PC-3 (cell line): Measurements from ENCODE around the gene RHOJ. TPM values are rescaled to one million over a fixed set of nuclear protein-coding genes. Genes with fewer than 3 reads are reported as not detected.

Source experiments
- ATAC-seq: fragments of 200-7000 bp; cut with Tn5 transposase; 2 replicates; pipeline ENCODE4 v1.9.1; 2020; ENCODE audit warnings: mild to moderate bottlenecking, moderate library complexity
- BruUV-seq: library from RNA; stranded (reverse); fragments of 400-500 nt; replicated peaks from 2 replicates; lab custom pipeline; 2021; lab: Mats Ljungman, UMichigan
- CTCF ChIA-PET: fragments of 300-600 bp; sonication (Branson Sonifier 250); formaldehyde crosslinking; loops from one replicate; lab custom pipeline; 2022; ENCODE audit warnings: antibody characterized with exemption; lab: Charles Lee
- POLR2A ChIA-PET: fragments of 300-600 bp; sonication (Branson Sonifier 250); formaldehyde crosslinking; loops from one replicate; lab custom pipeline; 2022; ENCODE audit warnings: antibody characterized with exemption; ENCODE audit not compliant: unreplicated experiment; lab: Charles Lee
- DNase-seq: peaks from one replicate; pipeline ENCODE4 v3.0.0-alpha.2; 2015
- H2AFZ ChIP-seq: fragments of 300-600 bp; sonication (generic); 2 replicates; pipeline ENCODE4 v1.6.0; 2016; ENCODE audit warnings: antibody characterized with exemption, low read length
- H3F3A ChIP-seq: fragments of 300-600 bp; sonication (generic); one replicate; pipeline ENCODE4 v1.6.0; 2017; ENCODE audit warnings: antibody characterized with exemption, low read length, control low read depth, mild to moderate bottlenecking; ENCODE audit not compliant: unreplicated experiment
- H3K27ac ChIP-seq: fragments of 300-600 bp; sonication (generic); 2 replicates; pipeline ENCODE4 v1.5.1; 2016; ENCODE audit warnings: mild to moderate bottlenecking, low read length
- H3K27me3 ChIP-seq: fragments of 300-600 bp; sonication (generic); 2 replicates; pipeline ENCODE4 v1.6.1; 2016; ENCODE audit warnings: low read length, mixed read lengths
- H3K36me3 ChIP-seq: fragments of 300-600 bp; sonication (generic); 2 replicates; pipeline ENCODE4 v1.6.1; 2016; ENCODE audit warnings: low read depth, mixed run types, low read length, mixed read lengths
- H3K4me1 ChIP-seq: fragments of 300-600 bp; sonication (generic); 2 replicates; pipeline ENCODE4 v1.5.1; 2016; ENCODE audit warnings: low read length; ENCODE audit not compliant: insufficient read depth
- H3K4me2 ChIP-seq: fragments of 300-600 bp; sonication (generic); 2 replicates; pipeline ENCODE4 v1.6.0; 2016; ENCODE audit warnings: low read length
- H3K4me3 ChIP-seq: fragments of 300-600 bp; sonication (generic); 2 replicates; pipeline ENCODE4 v1.5.1; 2016; ENCODE audit warnings: mild to moderate bottlenecking, low read length, mixed read lengths
- H3K79me2 ChIP-seq: fragments of 300-600 bp; sonication (generic); 2 replicates; pipeline ENCODE4 v1.6.1; 2017; ENCODE audit warnings: low read length, mixed read lengths
- H3K9ac ChIP-seq: fragments of 300-600 bp; sonication (generic); 2 replicates; pipeline ENCODE4 v1.6.0; 2016; ENCODE audit warnings: mild to moderate bottlenecking, low read length
- H3K9me2 ChIP-seq: fragments of 300-600 bp; sonication (generic); replicated peaks from 2 replicates; pipeline ENCODE4 v1.6.1; 2016; ENCODE audit warnings: mixed run types, low read length, mixed read lengths
- H3K9me3 ChIP-seq: fragments of 300-600 bp; sonication (generic); 2 replicates; pipeline ENCODE4 v1.6.1; 2016; ENCODE audit warnings: low read length, mixed read lengths
- H4K20me1 ChIP-seq: fragments of 300-600 bp; sonication (generic); 2 replicates; pipeline ENCODE4 v1.6.1; 2016; ENCODE audit warnings: low read length, mixed read lengths
- CTCF ChIP-seq: fragments of 300-600 bp; sonication (generic); conservative IDR thresholded peaks from 2 replicates; pipeline ENCODE4 v1.5.1; 2017; ENCODE audit warnings: antibody characterized with exemption, low read depth, mild to moderate bottlenecking, low read length
- EZH2 ChIP-seq: fragments of 300-600 bp; sonication (generic); IDR thresholded peaks from one replicate; pipeline ENCODE4 v1.6.1; 2017; ENCODE audit warnings: antibody characterized with exemption, mild to moderate bottlenecking, low read length; ENCODE audit not compliant: unreplicated experiment
- EZH2phosphoT487 ChIP-seq: fragments of 300-600 bp; sonication (generic); IDR thresholded peaks from 2 replicates; pipeline ENCODE4 v1.6.1; 2018; ENCODE audit warnings: mild to moderate bottlenecking, antibody characterized with exemption, low read length, borderline replicate concordance
- intact Hi-C: fragments of 100-400 bp; cut with micrococcal nuclease; formaldehyde crosslinking; loops from 2 replicates; pipeline ENCODE4 v1.9.0; 2023
- total RNA-seq: library from RNA; depleted of rRNA; stranded (reverse); fragments of >200 nt; gene quantifications from 2 replicates; pipeline ENCODE4 v1.2.3, GENCODE V29; 2014

Gene RHOJ
- total RNA-seq, 1 experiment from 2014 or later = not detected

DNA sequence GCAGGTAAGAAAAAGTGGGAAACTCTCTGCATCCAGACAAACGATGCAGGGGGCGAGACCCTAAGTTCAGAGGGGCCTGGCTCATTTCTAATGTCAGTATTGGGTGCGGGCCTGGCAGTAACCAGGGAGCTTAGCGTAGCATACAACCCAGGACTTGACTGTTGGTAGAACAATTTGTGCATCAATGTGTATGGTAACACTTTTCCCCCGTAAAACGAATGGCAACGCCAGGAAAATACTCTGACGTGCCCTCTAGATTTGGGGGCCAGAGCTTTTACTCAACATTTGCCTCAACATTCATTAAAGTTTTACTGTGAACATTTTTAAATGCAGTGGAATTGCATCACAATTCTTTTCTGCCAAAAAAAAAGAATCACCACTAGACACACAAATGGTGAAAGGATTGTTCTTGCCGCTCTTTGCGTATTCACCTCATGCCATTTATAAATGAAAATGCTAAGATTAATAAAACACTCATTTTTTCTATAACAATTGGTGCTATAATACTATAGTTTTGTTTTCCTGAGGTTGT lies 867 bp downstream of the RHOJ start:
- DNase-seq (no peak), ATAC-seq (no peak)
- no peak overlapping the region for H3K4me2 ChIP-seq
- no TSS peak for BruUV-seq
- H3K36me3 ChIP-seq = no peaks in the 10 kb centered on the region
- H3K9me3 ChIP-seq = no peaks in the 10 kb centered on the region
- H3K4me3 ChIP-seq = no peak overlapping the region
- ChIA-PET POLR2A (no interaction called here), CTCF (no interaction called here)
- no peaks in the 10 kb centered on the region for H4K20me1 ChIP-seq
- TF ChIP-seq CTCF (no peak), EZH2phosphoT487 (no peak), EZH2 (no peak)
- H3F3A ChIP-seq = no peaks in the 10 kb centered on the region
- no peaks in the 10 kb centered on the region for H3K9me2 ChIP-seq
- peaks cover 34% of the 10 kb centered on the region for H3K27me3 ChIP-seq
- H3K27ac ChIP-seq = no peak overlapping the region
- no peaks in the 10 kb centered on the region for H3K79me2 ChIP-seq
- H2AFZ ChIP-seq = no peak overlapping the region
- H3K9ac ChIP-seq = no peak overlapping the region
- intact Hi-C loops = no loop called here
- no peaks in the 10 kb centered on the region for H3K4me1 ChIP-seq

- H3K4me3 ChIP-seq = no peak overlapping the region
- H3K4me2 ChIP-seq = no peak overlapping the region
- no TSS peak for BruUV-seq
- ATAC-seq (no peak), DNase-seq (no peak)
- no peak overlapping the region for H3K27ac ChIP-seq
- peaks cover 42% of the 10 kb centered on the region for H3K27me3 ChIP-seq
- intact Hi-C loops = no loop called here
- TF ChIP-seq CTCF (no peak), EZH2 (no peak), EZH2phosphoT487 (no peak)
- no peaks in the 10 kb centered on the region for H3K36me3 ChIP-seq
- H3F3A ChIP-seq = no peaks in the 10 kb centered on the region
- H3K9me3 ChIP-seq = peaks cover 3% of the 10 kb centered on the region; the same call in 1 of the 2 replicates
- H3K9me2 ChIP-seq = no peaks in the 10 kb centered on the region
- no peak overlapping the region for H3K9ac ChIP-seq
- POLR2A ChIA-PET = no interaction called here
- CTCF ChIA-PET = no interaction called here
- no peaks in the 10 kb centered on the region for H4K20me1 ChIP-seq
- H3K79me2 ChIP-seq = no peaks in the 10 kb centered on the region
- no peaks in the 10 kb centered on the region for H3K4me1 ChIP-seq
- H2AFZ ChIP-seq = no peak overlapping the region
These were observed 1.6 kb downstream of the RHOJ start for GRCh38 chr14:63205866-63206265.

DNA sequence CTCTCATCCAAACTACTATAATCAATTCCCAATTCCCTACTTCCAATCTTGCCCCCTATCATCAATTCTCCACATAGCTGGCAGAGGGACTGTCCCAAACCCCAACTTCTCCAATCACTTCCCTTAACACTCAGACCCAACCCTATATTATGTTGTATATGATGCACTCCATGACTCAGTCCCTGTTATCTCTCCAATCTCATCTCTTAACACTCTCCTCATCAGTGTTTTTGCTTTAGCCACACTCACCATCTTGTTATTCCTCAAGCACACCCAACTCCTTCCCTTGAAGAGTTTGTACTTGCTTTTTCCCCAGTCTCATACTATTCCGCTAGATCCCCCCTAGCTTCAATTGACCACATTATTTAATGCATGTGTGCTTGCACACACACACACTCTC lies 4.9 kb downstream of the RHOJ start:
- no peaks in the 10 kb centered on the region for H3K79me2 ChIP-seq
- no peak for TF ChIP-seq EZH2
- TF ChIP-seq EZH2phosphoT487 = no peak
- no peak for TF ChIP-seq CTCF
- ChIA-PET POLR2A (no interaction called here), CTCF (no interaction called here)
- H3K4me1 ChIP-seq = no peaks in the 10 kb centered on the region
- no peak for DNase-seq
- H3K9me3 ChIP-seq = peaks cover 3% of the 10 kb centered on the region; the same call in 1 of the 2 replicates
- no peak overlapping the region for H2AFZ ChIP-seq
- H3K4me3 ChIP-seq = no peak overlapping the region
- H3K36me3 ChIP-seq = no peaks in the 10 kb centered on the region
- peaks cover 47% of the 10 kb centered on the region for H3K27me3 ChIP-seq
- no peak overlapping the region for H3K27ac ChIP-seq
- H3F3A ChIP-seq = no peaks in the 10 kb centered on the region
- H3K9me2 ChIP-seq = no peaks in the 10 kb centered on the region
- H3K9ac ChIP-seq = no peak overlapping the region
- no peak overlapping the region for H3K4me2 ChIP-seq
- H4K20me1 ChIP-seq = no peaks in the 10 kb centered on the region
- intact Hi-C loops = no loop called here
- no peak for ATAC-seq
- no TSS peak for BruUV-seq
